ENCODE measurements around the gene DUSP12.

GRCh38 chr1:161747801-161748200 lies 1.8 kb upstream of the DUSP12 start:
- TF ChIP-seq CTCF (IDR thresholded peaks at IDR 0.05), result no peak
- TF ChIP-seq POLR2A (IDR thresholded peaks at IDR 0.05), result no peak

Data from Peyer's patch (tissue), 4 donors.